ENCODE measurements around the gene PRR16.

PRR16 gene

GRCh38 chr5:120591911-120592310 lies 127.8 kb downstream of the PRR16 start:
- DNase-seq (ENCODE audit: low spot score) = no peak
- no peak for TF ChIP-seq CTCF (IDR thresholded peaks at IDR 0.05; ENCODE audit: extremely low read depth, missing control alignments)

GRCh38 chr5:120599576-120599975 lies 135.5 kb downstream of the PRR16 start:
- DNase-seq (ENCODE audit: low spot score) = no peak
- no peak for TF ChIP-seq CTCF (IDR thresholded peaks at IDR 0.05; ENCODE audit: extremely low read depth, missing control alignments)

- TF ChIP-seq CTCF (IDR thresholded peaks at IDR 0.05; ENCODE audit: extremely low read depth, missing control alignments) = no peak
These were observed 136.5 kb downstream of the PRR16 start for GRCh38 chr5:120600639-120601038.

GRCh38 chr5:120602033-120602432 lies 137.9 kb downstream of the PRR16 start:
- no peak for DNase-seq (ENCODE audit: low spot score)
- no peak for TF ChIP-seq CTCF (IDR thresholded peaks at IDR 0.05; ENCODE audit: extremely low read depth, missing control alignments)

More at GRCh38 chr5:120600639-120601038, 136.5 kb downstream of the PRR16 start:
- DNase-seq (ENCODE audit: low spot score) = no peak

- no peak for DNase-seq (ENCODE audit: low spot score)
- no peak for TF ChIP-seq CTCF (IDR thresholded peaks at IDR 0.05; ENCODE audit: extremely low read depth, missing control alignments)
These were observed 140.8 kb downstream of the PRR16 start for GRCh38 chr5:120604884-120605283.

GRCh38 chr5:120605325-120606079 lies 141.4 kb downstream of the PRR16 start:
- TF ChIP-seq CTCF (IDR thresholded peaks at IDR 0.05; ENCODE audit: extremely low read depth, missing control alignments) = no peak

GRCh38 chr5:120609570-120609969 lies 145.5 kb downstream of the PRR16 start:
- DNase-seq (ENCODE audit: low spot score) = no peak
- TF ChIP-seq CTCF (IDR thresholded peaks at IDR 0.05; ENCODE audit: extremely low read depth, missing control alignments) = no peak

More at GRCh38 chr5:120605325-120606079, 141.4 kb downstream of the PRR16 start:
- DNase-seq (ENCODE audit: low spot score) = no peak

Data from GM20000 (cell line).